ENCODE data around the gene TMEM255B.
"Not testable (repeated sequence)": the region's sequence is repeated elsewhere in the genome, so short reads cannot be mapped to it uniquely, and the experiment has no call there.

TMEM255B gene

GRCh38 chr13:113832631-113833030 is 73.6 kb downstream of the TMEM255B start:
- no peak for DNase-seq (ENCODE audit: low read depth in 1 of 2, low spot score in 1 of 2)

DNA sequence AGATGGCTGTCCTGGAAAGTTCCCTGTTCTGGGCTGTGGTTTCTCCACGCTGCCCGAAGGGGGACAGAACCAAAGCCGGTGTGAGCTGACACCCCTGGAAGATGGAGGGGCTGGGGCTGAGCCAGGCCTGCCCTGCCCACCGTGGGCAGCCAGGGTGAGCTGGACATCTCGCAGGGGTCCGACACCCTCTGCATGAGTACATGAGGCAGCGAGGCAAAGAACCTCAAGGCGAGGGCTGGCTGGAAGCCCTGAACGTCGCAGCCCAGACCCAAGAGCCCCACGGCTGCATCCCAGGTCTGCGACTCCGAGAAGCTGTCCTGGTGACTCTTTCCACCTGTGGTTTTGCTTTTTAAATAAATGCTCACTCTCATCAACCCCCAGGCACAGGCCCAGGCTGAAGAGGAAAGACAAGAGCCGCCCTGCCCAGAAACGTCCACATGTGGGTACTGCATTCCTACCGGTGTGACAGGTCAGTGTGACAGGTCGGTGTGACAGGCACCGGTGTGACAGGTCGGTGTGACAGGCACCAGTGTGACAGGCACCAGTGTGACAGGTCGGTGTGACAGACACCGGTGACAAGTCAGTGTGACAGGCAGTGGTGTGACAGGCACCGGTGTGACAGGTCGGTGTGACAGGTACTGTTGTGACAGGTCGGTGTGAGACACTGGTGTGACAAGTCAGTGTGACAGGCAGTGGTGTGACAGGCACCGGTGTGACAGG is 74.2 kb downstream of the TMEM255B start:
- no peak for DNase-seq (ENCODE audit: low read depth in 1 of 2, low spot score in 1 of 2)

DNA sequence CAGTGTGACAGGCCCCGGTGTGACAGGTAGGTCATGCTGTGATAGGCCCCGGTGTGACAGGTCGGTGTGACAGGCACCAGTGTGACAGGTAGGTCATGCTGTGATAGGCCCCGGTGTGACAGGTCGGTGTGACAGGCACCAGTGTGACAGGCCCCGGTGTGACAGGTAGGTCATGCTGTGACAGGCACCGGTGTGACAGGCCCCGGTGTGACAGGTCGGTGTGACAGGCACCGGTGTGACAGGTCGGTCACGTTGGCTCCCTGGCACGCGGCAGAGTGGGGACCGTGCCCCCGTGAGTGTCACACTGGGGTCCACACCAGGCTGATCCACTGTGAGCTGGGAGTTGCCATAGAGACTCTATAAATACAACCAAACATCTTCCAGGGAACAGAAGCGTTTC is 75.0 kb downstream of the TMEM255B start:
- not testable (repeated sequence) for DNase-seq (ENCODE audit: low read depth in 1 of 2, low spot score in 1 of 2)

DNA sequence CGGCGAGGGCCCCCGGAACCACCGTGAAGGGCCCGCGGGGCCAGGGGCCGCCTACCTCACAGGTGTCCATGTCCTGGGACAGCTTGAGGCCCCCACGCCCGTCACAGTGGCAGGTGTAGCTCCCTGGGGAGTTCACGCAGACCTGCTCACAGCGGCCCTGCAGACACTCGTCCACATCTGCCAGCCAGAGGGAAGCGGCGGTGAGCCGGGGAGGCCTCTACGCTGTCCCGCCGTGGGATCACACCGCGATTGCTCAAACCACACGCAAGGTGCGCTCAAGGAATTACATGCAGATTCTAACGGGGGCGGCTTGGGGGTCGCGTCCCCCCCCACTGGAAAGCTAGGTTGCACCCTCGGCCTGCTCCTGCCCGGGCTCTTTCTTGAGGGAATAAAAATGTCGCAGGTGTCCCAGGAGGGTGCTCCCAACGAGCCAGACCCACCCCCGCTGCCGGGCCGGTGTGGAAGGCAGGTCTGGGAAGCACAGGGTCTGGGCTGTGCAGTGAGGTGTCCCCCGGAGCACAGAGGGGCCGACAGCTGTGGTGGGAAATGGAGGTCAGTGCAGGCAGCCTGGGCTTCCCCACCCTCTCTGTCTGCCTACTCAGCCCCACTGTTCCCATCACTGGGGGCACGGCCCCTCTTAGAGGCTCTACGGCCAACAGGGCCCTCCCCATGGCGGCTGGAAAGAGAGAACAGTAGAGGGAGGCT is 75.6 kb downstream of the TMEM255B start:
- no peak for DNase-seq (ENCODE audit: low read depth in 1 of 2, low spot score in 1 of 2)

GRCh38 chr13:113835461-113836270 is 76.6 kb downstream of the TMEM255B start:
- no peak for DNase-seq (ENCODE audit: low read depth in 1 of 2, low spot score in 1 of 2)

GRCh38 chr13:113836768-113837559 is 77.9 kb downstream of the TMEM255B start:
- no peak for DNase-seq (ENCODE audit: low read depth in 1 of 2, low spot score in 1 of 2)

- no peak for DNase-seq (ENCODE audit: low read depth in 1 of 2, low spot score in 1 of 2)
Observed at GRCh38 chr13:113837560-113838355, 78.7 kb downstream of the TMEM255B start.

DNA sequence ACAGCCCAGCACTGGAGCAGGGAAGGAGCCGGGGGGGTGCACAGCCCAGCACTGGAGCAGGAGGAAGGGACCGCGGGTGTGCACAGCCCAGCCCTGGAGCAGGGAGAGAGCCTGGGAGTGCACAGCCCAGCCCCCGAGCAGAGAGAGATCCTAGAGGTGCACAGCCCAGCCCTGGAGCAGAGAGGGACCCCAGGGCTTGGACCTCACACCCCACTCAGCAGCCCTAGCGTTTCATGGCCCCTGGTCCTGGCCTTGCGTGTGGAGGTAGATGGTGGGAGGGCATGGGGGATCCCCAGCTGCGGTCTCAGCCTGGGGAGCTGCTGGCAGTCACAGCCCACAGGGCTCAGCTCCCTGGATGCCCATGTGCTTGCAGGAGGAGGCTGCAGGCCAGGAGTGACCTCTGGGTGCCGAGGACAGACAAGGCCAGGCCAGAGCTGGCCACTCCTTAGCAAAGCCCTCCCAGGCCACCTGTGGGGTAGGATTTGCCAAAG is 79.7 kb downstream of the TMEM255B start:
- no peak for DNase-seq (ENCODE audit: low read depth in 1 of 2, low spot score in 1 of 2)

DNA sequence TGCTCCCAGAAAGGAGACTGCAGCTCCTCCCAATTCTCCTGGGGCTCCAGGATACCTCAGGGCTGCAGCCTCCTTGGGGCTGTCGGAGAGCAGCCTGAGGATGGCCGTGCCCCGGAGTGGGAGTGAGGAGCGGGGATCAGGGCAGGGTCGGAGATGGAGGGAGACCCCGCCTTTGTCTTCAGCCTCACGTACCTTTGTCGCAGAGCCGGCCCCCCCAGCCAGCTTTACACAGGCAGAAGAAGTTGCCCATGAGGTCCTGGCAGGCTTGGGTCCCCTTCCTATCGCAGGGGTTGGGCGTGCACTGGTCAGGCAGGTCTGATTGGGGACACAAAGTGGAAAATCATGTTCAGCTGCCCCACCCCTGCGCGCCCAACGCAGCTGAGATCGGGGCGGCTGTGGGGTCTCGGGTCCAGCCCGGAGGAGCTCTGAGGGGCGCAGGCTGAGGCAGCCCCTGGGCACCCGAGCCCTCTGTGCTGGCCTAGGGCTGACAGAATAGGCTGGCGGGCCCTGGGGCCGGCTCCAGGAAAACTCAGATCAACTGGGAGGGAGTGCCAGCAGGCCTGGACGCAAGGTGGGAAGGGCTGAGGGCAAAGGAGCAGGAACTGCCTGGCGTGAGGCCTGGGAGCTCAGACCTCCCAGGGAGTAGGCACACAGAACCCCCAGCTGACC is 80.6 kb downstream of the TMEM255B start:
- no peak for DNase-seq (ENCODE audit: low read depth in 1 of 2, low spot score in 1 of 2)

GRCh38 chr13:113840541-113841352 is 81.7 kb downstream of the TMEM255B start:
- no peak for DNase-seq (ENCODE audit: low read depth in 1 of 2, low spot score in 1 of 2)

- no peak for DNase-seq (ENCODE audit: low read depth in 1 of 2, low spot score in 1 of 2)
Observed at GRCh38 chr13:113841353-113841650, 82.3 kb downstream of the TMEM255B start.

GRCh38 chr13:113842336-113843062 is 83.5 kb downstream of the TMEM255B start:
- no peak for DNase-seq (ENCODE audit: low read depth in 1 of 2, low spot score in 1 of 2)

- DNase-seq (ENCODE audit: low read depth in 1 of 2, low spot score in 1 of 2) = no peak
Observed at GRCh38 chr13:113843063-113843654, 84.1 kb downstream of the TMEM255B start.

- DNase-seq (ENCODE audit: low read depth in 1 of 2, low spot score in 1 of 2) = no peak
Observed at GRCh38 chr13:113843864-113844556, 85.0 kb downstream of the TMEM255B start.

DNA sequence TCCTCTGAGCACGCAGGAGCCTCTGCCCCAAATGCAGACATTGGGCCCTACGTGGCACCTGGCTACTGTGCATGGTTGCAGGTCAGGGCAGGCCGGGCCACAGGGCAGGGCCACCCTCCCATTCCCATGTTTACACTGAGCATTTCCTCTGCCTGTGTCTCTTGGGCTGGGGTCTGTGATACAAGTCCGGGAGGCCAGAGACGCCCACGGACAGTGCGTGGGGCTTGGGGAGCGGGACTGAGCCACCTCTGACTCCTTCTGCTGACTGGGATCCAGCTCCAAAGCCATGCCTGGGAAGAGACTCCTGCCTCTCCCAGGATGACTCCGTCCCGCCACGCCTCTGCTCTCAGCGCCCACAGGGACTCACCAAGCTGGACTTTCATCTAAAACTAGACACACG is 86.0 kb downstream of the TMEM255B start:
- DNase-seq (ENCODE audit: low read depth in 1 of 2, low spot score in 1 of 2) = no peak

DNA sequence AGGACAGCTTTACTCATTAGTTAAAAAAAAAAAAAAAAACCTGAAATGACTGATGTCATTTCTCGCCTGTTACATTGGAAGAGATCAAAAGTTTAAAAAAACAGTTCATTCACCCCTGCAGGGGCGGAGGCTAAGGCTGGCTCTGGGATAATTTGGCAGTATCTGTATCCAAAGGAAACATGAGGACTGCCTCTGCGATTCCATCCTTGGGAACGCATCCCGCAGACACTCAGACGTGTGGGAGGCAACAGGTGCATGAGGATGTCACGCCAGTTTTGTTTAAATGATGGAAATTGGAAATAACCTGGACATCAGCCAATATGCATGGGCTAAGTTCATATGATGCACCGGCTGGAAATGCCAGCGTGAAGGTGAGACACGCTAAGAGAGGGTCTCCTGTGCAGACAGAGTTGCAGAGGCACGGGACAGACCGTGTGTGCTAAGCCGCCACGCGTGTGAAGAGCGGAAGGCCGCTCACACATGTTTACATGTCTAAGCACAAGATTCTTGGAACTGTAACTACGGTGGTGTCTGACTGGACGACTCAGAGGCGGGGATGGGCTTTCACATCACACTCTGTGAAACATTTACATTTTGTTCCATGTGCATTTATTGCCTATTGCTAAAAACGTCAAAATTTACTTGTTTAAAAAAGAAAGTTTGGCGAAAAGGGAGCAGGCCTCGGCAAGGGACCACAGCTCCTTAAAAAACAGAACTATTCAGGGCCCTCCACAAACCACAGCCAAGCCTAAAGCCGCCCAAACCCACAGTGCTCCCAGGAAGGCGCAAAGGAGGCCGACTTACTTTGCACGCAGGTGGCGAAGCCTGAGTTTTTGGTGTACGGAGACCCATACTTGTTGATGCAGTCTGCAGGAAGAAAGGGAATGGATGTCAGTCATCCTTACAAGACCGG is 87.0 kb downstream of the TMEM255B start:
- DNase-seq (ENCODE audit: low read depth in 1 of 2, low spot score in 1 of 2) = no peak
